Endothelial cell of hepatic sinusoid (primary cell): ENCODE results near the gene MRGPRG.
"Not testable (repeated sequence)": the region's sequence is repeated elsewhere in the genome, so short reads cannot be mapped to it uniquely, and the experiment has no call there.

ENCODE experiments used
- in situ Hi-C: cut with HindIII; loops from 2 replicates; pipeline ENCODE4 v1.10.0; 2017; ENCODE audit warnings: low sequenced_read_pairs

MRGPRG gene

GRCh38 chr11:3218483-3219280 lies at the start of gene MRGPRG:
TSS of gene MRGPRG (minus strand) at chr11:3218813. CDS start at chr11:3218813, 0 bp downstream.
- in situ Hi-C loops = no loop called here

DNA sequence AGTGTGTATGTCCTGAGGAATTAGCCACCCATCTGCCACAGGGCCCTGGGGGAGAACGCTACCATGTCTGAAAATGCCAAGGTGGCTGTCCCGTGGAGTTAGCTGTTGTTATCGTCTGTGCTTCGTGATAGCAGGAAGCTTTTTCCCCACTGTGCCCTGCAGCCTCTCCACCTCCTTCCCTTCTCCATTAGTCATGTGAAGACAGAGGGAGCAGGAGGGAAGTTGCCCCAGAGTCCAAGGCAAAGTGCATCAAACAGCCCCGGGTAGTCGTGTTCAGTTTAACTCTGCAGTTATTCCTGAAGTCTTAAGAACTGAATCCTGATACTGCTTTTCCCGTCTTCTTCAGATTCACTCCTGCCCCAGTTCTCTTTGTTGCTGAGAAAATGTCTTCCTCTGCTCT lies 43.9 kb upstream of the MRGPRG start:
- in situ Hi-C loops = not testable (repeated sequence)

DNA sequence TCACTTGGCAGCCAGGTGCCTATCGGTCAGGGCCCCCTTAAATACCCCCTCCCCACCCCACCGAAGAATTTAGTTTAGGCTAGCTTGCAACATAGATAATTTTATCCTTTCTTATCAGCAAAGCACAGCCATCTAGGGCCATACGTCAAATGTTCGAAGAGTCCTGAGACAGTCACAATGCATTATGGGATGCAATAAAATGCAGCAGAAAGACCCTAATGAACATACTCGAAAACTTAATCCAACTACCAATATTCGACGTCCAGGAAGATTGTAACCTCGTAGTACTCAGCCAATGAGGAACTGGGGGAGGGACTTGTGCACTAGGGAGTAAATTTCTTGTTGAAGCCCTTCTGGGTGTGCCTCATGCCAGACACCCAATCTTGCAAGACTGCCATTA lies 43.2 kb upstream of the MRGPRG start:
- in situ Hi-C loops = not testable (repeated sequence)

DNA sequence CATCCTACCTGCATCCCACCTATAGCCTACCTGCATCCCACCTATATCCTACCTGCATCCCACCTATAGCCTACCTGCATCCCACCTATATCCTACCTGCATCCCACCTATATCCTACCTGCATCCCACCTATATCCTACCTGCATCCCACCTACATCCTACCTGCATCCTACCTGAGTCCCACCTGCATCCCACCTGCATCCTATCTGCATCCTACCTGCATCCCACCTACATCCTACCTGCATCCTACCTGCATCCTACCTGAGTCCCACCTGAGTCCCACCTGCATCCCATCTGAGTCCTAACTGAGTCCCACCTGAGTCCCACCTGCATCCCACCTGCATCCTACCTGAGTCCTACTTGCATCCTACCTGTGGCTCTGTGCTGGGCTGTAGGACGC lies 38.9 kb upstream of the MRGPRG start:
- in situ Hi-C loops = not testable (repeated sequence)

GRCh38 chr11:3255241-3255640 lies 36.6 kb upstream of the MRGPRG start:
- in situ Hi-C loops = not testable (repeated sequence)

GRCh38 chr11:3254773-3255172 lies 36.2 kb upstream of the MRGPRG start:
- in situ Hi-C loops = not testable (repeated sequence)

- in situ Hi-C loops = loop anchor here (25.0 kb wide), 1 partner anchor 142 kb away; the partner anchor contains the start of gene ZNF195
Observed at GRCh38 chr11:3245071-3245470, 26.5 kb upstream of the MRGPRG start.

GRCh38 chr11:3243880-3244279 lies 25.3 kb upstream of the MRGPRG start:
- in situ Hi-C loops = loop anchor here (25.0 kb wide), 1 partner anchor 143 kb away; the partner anchor contains the start of gene ZNF195

DNA sequence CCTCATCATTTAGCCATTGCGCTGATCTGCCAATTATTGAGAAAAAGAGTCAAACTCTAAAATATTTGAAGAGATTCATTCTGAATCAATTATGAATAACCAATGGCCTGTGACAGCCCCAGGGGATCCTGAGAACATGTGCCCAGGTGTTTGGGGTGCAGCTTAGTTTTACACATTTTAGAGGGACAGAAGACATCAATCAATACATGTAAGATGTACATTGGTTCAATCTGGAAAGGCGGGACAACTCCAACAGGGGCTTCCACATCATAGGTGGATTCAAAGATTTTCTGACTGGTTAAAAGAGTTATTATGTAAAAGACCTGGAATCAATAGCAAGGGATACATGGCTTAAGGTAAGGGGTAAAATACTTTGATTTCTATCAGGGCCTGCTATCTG lies 18.5 kb upstream of the MRGPRG start:
- in situ Hi-C loops = loop anchor here (25.0 kb wide), 1 partner anchor 150 kb away; the partner anchor contains the start of gene ZNF195

DNA sequence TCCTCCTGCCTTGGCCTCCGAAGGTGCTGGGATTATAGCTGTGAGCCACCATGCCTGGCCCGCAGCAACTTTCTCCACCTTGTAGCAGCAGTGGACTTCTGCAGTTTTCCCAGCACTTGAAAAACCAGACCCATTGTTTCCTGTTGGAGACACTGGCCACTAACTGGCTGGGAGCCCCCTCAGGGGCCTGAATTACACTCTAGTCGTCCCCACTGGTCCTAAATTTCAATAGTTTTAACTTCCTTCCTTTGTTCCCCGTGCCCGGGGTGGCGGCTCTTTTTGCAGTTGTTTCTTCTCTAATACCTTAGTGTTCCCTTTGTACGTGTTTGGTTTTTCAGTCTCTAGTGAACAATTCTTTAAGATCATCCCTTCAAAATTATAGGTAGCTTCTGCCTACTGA lies 16.2 kb upstream of the MRGPRG start:
- in situ Hi-C loops = loop anchor here (25.0 kb wide), 1 partner anchor 152 kb away; the partner anchor contains the start of gene ZNF195

DNA sequence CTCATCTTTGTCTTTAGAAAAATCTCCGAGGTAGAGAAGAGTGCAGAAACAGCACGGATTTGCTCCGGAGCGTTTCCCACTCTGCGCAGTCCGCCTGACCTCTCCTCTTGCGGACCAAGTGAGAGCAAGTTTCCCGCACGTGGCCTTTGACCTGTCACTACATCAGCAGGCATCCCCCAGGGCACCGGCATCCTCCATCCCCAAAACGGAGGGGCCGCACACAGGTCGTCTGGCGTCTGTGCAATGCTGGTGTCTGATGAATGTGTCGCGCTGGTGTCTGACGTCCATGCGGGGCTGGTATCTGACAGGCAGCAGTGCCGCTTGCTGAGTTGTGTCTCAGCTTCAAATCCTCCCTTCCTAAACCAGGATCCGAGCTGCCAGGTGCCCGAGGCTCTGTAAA lies 14.3 kb upstream of the MRGPRG start:
- in situ Hi-C loops = loop anchor here (25.0 kb wide), 1 partner anchor 154 kb away; the partner anchor contains the start of gene ZNF195

DNA sequence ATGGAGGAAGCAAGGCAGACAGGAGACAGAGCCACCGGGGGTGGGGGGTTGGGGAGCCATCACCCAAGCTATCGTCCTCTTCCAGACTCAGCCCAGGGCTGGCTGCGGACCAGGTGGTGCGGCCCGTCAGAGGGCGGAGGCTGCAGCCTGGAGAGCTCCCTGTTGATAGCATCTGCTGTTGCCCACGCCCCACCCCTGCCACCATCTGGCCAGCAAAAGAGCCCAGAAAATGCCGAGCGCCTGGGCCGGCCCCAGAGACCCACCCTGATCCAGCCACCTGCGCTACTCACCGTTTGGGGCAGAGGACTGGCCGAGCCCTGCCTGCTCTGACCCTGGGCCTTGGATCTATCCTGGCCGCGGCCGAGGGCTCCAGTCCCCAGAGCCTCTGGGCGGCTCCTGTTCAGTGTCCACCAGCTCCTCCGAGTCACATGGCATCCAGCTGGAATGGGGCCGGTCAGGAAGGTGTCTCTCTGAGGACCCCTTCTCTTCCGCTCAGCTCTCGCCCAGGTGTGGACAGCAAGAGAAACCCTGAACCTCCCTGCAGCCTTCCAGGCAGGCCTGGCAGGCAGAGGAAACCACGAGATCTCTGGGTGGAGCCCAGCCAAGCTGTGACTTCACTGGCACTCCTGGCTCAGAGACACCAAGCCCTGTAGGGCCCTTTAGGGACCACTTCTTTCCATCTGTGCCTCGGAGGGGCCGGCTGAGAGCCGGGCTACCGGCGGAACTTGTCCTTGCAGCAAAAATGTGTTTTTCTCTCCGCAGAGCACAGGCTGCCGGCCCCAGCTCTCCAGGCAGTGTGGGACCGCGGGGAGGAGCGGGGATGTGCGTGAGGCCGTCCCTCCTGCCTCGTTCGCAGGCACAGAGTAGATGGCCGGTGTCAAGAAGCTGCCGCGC lies 13.5 kb upstream of the MRGPRG start, which contains the start of gene MRGPRE:
TSS of gene MRGPRE (minus strand) at position 567 of the 894 bp plus-strand sequence. CDS start 3,618 bp downstream, outside the sequence.
- in situ Hi-C loops = loop anchor here (25.0 kb wide), 1 partner anchor 155 kb away; the partner anchor contains the start of gene ZNF195

GRCh38 chr11:3231550-3231850 lies 12.9 kb upstream of the MRGPRG start:
- in situ Hi-C loops = loop anchor here (25.0 kb wide), 1 partner anchor 156 kb away; the partner anchor contains the start of gene ZNF195

DNA sequence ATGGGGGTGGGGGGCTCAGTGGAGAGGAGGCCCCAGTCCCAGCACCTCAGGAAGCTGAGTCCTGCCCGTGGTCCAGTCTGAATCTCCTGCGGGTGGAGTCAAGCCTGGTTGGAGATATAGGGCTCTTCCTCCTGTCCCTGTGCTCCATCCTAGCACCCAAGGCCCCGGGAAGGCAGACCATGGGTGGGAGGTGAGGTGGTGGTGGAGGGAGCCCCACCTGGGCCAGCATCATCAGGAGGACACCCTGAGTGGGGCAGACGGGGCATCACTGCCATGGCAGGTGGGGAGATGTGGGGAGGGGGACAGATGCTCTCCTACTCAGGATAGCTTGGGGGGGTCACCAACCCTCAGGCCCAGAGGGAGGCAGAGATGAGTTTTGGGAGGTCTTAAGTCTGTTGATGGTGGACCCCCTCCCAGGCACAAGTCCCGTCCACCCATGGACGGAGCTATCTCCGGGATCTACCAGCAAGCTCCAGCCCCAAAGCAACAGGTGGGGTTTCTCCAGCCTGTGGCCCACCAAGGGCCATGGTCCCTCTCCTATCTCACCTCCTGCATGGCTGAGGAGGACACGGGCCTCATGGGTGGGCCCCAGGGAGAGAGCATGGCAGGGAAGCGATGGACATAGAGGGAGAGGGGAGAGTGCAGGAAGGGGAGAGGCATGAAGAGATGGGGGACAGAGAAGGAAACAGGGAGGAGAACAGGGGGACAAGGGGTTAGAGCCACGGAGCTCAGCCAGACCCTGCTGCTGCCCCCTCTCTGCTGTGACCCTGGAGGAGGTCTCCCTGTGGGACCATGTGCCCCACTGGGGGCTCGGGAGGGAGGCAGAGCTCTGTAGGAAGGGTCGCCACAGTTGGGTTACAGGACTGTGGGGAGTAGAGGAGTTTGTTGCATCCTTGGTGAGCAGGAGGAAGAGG lies 12.3 kb upstream of the MRGPRG start:
- in situ Hi-C loops = loop anchor here (25.0 kb wide), 1 partner anchor 156 kb away; the partner anchor contains the start of gene ZNF195

GRCh38 chr11:3229673-3230630 lies 11.3 kb upstream of the MRGPRG start:
- in situ Hi-C loops = loop anchor here (25.0 kb wide), 1 partner anchor 157 kb away; the partner anchor contains the start of gene ZNF195

- in situ Hi-C loops = loop anchor here (25.0 kb wide), 1 partner anchor 159 kb away; the partner anchor contains the start of gene ZNF195
Observed at GRCh38 chr11:3228445-3228829, 9.8 kb upstream of the MRGPRG start.

- in situ Hi-C loops = loop anchor here (25.0 kb wide), 1 partner anchor 159 kb away; the partner anchor contains the start of gene ZNF195
Observed at GRCh38 chr11:3227568-3228444, 9.2 kb upstream of the MRGPRG start.
